ENCODE measurements around the gene FOXP1. TPM values are rescaled to one million over a fixed set of nuclear protein-coding genes. Genes with fewer than 3 reads are reported as not detected.

Gene FOXP1
- total and polyA plus RNA-seq, 2 experiments from 2014 or later, result 37.4 to 59.9 TPM

GRCh38 chr3:71423151-71423906, 160.2 kb downstream of the FOXP1 start:
- Histone ChIP-seq H3K4me3 (no peak overlapping the region), H3K79me2 (ENCODE audit: insufficient read depth) (peaks cover 78% of the 10 kb centered on the region), H3F3A (ENCODE audit: insufficient read depth) (peaks cover 8% of the 10 kb centered on the region), H3K4me2 (ENCODE audit: unreplicated experiment) (no peak overlapping the region), H3K36me3 (ENCODE audit: low read depth) (no peaks in the 10 kb centered on the region), H2AFZ (no peak overlapping the region), H4K20me1 (ENCODE audit: insufficient read depth) (no peaks in the 10 kb centered on the region), H3K27ac (no peak overlapping the region), H3K9ac (no peak overlapping the region), H3K9me3 (ENCODE audit: low read depth) (no peaks in the 10 kb centered on the region), H3K27me3 (replicated peaks; ENCODE audit: insufficient read depth) (no peaks in the 10 kb centered on the region), H3K4me1 (ENCODE audit: insufficient read depth) (peaks cover 14% of the 10 kb centered on the region), H3K9me2 (ENCODE audit: insufficient read depth) (no peaks in the 10 kb centered on the region)
- DNase-seq, result no peak
- in situ Hi-C loops (cut with MboI), result no loop called here
- WGBS, 2 experiments (ENCODE audit: low coverage in 1 of 2, low lambda C conversion rate in 2 of 2, missing lambda C conversion rate in 2 of 2), result 96 to 99% methylated on average over 12 of the region's 12 CpGs
- no peak for TF ChIP-seq EZH2phosphoT487 (IDR thresholded peaks at IDR 0.05; ENCODE audit: insufficient read depth, low read depth)
- TF ChIP-seq EZH2 (IDR thresholded peaks at IDR 0.05; ENCODE audit: insufficient read depth, poor library complexity, severe bottlenecking), result no peak

GRCh38 chr3:71421820-71422566, 161.5 kb downstream of the FOXP1 start:
- peaks cover 11% of the 10 kb centered on the region for H3K4me1 ChIP-seq (ENCODE audit: insufficient read depth)
- H2AFZ ChIP-seq, result no peak overlapping the region
- no peak for DNase-seq
- no peak overlapping the region for H3K4me3 ChIP-seq
- WGBS, 2 experiments (ENCODE audit: low coverage in 1 of 2, low lambda C conversion rate in 2 of 2, missing lambda C conversion rate in 2 of 2), result 91% methylated on average over 12 of the region's 12 CpGs
- H3K36me3 ChIP-seq (ENCODE audit: low read depth), result no peaks in the 10 kb centered on the region
- H3K27ac ChIP-seq, result no peak overlapping the region
- in situ Hi-C loops (cut with MboI), result no loop called here
- TF ChIP-seq EZH2phosphoT487 (IDR thresholded peaks at IDR 0.05; ENCODE audit: insufficient read depth, low read depth) (no peak), EZH2 (IDR thresholded peaks at IDR 0.05; ENCODE audit: insufficient read depth, poor library complexity, severe bottlenecking) (no peak)
- no peaks in the 10 kb centered on the region for H3K9me3 ChIP-seq (ENCODE audit: low read depth)
- H3F3A ChIP-seq (ENCODE audit: insufficient read depth), result peaks cover 8% of the 10 kb centered on the region
- no peaks in the 10 kb centered on the region for H3K9me2 ChIP-seq (ENCODE audit: insufficient read depth)
- no peak overlapping the region for H3K4me2 ChIP-seq (ENCODE audit: unreplicated experiment)
- H4K20me1 ChIP-seq (ENCODE audit: insufficient read depth), result no peaks in the 10 kb centered on the region
- no peak overlapping the region for H3K9ac ChIP-seq
- H3K79me2 ChIP-seq (ENCODE audit: insufficient read depth), result peaks cover 75% of the 10 kb centered on the region
- H3K27me3 ChIP-seq (replicated peaks; ENCODE audit: insufficient read depth), result no peaks in the 10 kb centered on the region

GRCh38 chr3:71421475-71421819, 162.1 kb downstream of the FOXP1 start:
- Histone ChIP-seq H4K20me1 (ENCODE audit: insufficient read depth) (no peaks in the 10 kb centered on the region), H3K36me3 (ENCODE audit: low read depth) (no peaks in the 10 kb centered on the region), H2AFZ (no peak overlapping the region), H3K4me1 (ENCODE audit: insufficient read depth) (peaks cover 11% of the 10 kb centered on the region), H3K79me2 (ENCODE audit: insufficient read depth) (peaks cover 75% of the 10 kb centered on the region), H3K9ac (no peak overlapping the region), H3K27me3 (replicated peaks; ENCODE audit: insufficient read depth) (no peaks in the 10 kb centered on the region), H3K9me3 (ENCODE audit: low read depth) (no peaks in the 10 kb centered on the region), H3K9me2 (ENCODE audit: insufficient read depth) (no peaks in the 10 kb centered on the region), H3K4me2 (ENCODE audit: unreplicated experiment) (no peak overlapping the region), H3F3A (ENCODE audit: insufficient read depth) (peaks cover 8% of the 10 kb centered on the region), H3K27ac (no peak overlapping the region), H3K4me3 (no peak overlapping the region)
- DNase-seq, result no peak
- in situ Hi-C loops (cut with MboI), result no loop called here
- WGBS, 2 experiments (ENCODE audit: low coverage in 1 of 2, low lambda C conversion rate in 2 of 2, missing lambda C conversion rate in 2 of 2), result 96 to 98% methylated on average over 4 of the region's 4 CpGs
- TF ChIP-seq EZH2 (IDR thresholded peaks at IDR 0.05; ENCODE audit: insufficient read depth, poor library complexity, severe bottlenecking), result no peak
- no peak for TF ChIP-seq EZH2phosphoT487 (IDR thresholded peaks at IDR 0.05; ENCODE audit: insufficient read depth, low read depth)

GRCh38 chr3:71419369-71419768, 164.2 kb downstream of the FOXP1 start:
- no peak overlapping the region for H3K27ac ChIP-seq
- no peak overlapping the region for H3K4me3 ChIP-seq
- H3K4me2 ChIP-seq (ENCODE audit: unreplicated experiment), result no peak overlapping the region
- DNase-seq, result no peak
- no peak overlapping the region for H2AFZ ChIP-seq
- H3F3A ChIP-seq (ENCODE audit: insufficient read depth), result no peaks in the 10 kb centered on the region
- H3K9ac ChIP-seq, result no peak overlapping the region
- H4K20me1 ChIP-seq (ENCODE audit: insufficient read depth), result no peaks in the 10 kb centered on the region
- no peaks in the 10 kb centered on the region for H3K4me1 ChIP-seq (ENCODE audit: insufficient read depth)
- peaks cover 78% of the 10 kb centered on the region for H3K79me2 ChIP-seq (ENCODE audit: insufficient read depth)
- H3K27me3 ChIP-seq (replicated peaks; ENCODE audit: insufficient read depth), result no peaks in the 10 kb centered on the region
- no peaks in the 10 kb centered on the region for H3K9me2 ChIP-seq (ENCODE audit: insufficient read depth)
- no peaks in the 10 kb centered on the region for H3K9me3 ChIP-seq (ENCODE audit: low read depth)
- TF ChIP-seq EZH2 (IDR thresholded peaks at IDR 0.05; ENCODE audit: insufficient read depth, poor library complexity, severe bottlenecking), result no peak
- no peak for TF ChIP-seq EZH2phosphoT487 (IDR thresholded peaks at IDR 0.05; ENCODE audit: insufficient read depth, low read depth)
- WGBS, 2 experiments (ENCODE audit: low coverage in 1 of 2, low lambda C conversion rate in 2 of 2, missing lambda C conversion rate in 2 of 2), result 91 to 94% methylated on average over 2 of the region's 2 CpGs
- no peaks in the 10 kb centered on the region for H3K36me3 ChIP-seq (ENCODE audit: low read depth)
- in situ Hi-C loops (cut with MboI), result no loop called here
